Bronchial epithelial cell (primary cell): Measurements from ENCODE around the gene USP48. TPM values are rescaled to one million over a fixed set of nuclear protein-coding genes. Genes with fewer than 3 reads are reported as not detected.

Experiments
- DNase-seq: peaks from one replicate; pipeline ENCODE4 v3.0.0-alpha.2; 2010; ENCODE audit warnings: low read depth
- FAIRE-seq: peaks from 2 replicates; lab custom pipeline; 2011; peaks lifted over from hg19 to GRCh38; lab: Jason Lieb, UNC
- H3K27me3 ChIP-seq: 2 replicates; pipeline ENCODE4 v1.5.1; 2011; ENCODE audit warnings: low read length; ENCODE audit not compliant: control insufficient read depth, insufficient read depth
- H3K36me3 ChIP-seq: 2 replicates; pipeline ENCODE4 v1.5.1; 2011; ENCODE audit warnings: low read length; ENCODE audit not compliant: control insufficient read depth, insufficient read depth
- H3K4me3 ChIP-seq: 2 replicates; pipeline ENCODE4 v1.5.1; 2011; ENCODE audit warnings: mild to moderate bottlenecking, low read depth, low read length, control low read depth
- total RNA-seq: library from RNA; depleted of rRNA; stranded (reverse); fragments of >200 nt; gene quantifications from 2 replicates; pipeline ENCODE4 v1.2.1, GENCODE V29; 2014
- TF ChIP-seq, protein P1 (sequence below): IDR thresholded peaks from 2 replicates; pipeline ENCODE4 v1.5.1; 2011; ENCODE audit warnings: mild to moderate bottlenecking, moderate library complexity, low read length, control low read depth, inconsistent platforms; ENCODE audit not compliant: insufficient read depth, severe bottlenecking

The USP48 gene
- total RNA-seq, 1 donor from 2014 or later: 23.4 TPM

DNA sequence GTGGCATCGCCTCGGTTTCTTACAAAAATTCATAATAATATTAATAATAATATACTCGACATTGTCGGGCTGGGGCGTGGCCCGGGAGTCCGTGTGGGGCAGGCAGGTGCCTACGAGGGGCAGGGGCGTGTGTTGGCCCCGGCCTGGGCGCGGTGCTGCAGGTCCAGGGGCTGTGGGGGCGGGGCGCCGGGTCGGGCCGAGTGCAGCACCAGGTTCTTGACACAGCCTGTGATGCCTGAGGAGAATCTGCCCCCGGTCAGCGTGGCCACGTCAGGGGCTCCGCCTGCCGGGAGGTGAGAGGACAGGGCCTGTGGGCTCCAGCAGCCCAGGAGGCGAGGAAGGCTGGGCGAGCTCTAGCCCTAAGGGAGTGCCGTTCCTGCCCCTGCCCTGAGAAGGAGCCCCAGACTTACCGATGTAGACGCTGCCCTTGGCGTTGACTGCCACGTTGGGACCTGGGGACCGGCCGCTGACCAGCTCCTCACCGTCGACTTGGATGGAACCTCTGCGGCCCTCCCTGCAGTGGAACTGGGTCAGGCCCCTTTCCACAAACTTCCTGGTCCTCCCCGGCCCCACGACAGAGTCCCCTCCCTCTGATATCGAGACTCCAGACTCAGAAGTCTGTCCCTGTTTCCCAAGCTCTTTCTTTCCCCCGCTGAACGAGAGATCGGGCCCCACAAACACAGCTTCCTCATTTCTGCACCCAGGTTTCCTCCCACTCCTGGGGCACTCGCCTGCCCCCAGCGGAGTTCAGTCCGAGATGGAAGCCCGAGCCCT lies 40.4 kb upstream of the USP48 start:
- peaks cover 24% of the 10 kb centered on the region for H3K36me3 ChIP-seq
- no peak for DNase-seq
- FAIRE-seq: no peak
- no peak overlapping the region for H3K4me3 ChIP-seq
- H3K27me3 ChIP-seq: no peaks in the 10 kb centered on the region
- TF ChIP-seq, protein P1, sequence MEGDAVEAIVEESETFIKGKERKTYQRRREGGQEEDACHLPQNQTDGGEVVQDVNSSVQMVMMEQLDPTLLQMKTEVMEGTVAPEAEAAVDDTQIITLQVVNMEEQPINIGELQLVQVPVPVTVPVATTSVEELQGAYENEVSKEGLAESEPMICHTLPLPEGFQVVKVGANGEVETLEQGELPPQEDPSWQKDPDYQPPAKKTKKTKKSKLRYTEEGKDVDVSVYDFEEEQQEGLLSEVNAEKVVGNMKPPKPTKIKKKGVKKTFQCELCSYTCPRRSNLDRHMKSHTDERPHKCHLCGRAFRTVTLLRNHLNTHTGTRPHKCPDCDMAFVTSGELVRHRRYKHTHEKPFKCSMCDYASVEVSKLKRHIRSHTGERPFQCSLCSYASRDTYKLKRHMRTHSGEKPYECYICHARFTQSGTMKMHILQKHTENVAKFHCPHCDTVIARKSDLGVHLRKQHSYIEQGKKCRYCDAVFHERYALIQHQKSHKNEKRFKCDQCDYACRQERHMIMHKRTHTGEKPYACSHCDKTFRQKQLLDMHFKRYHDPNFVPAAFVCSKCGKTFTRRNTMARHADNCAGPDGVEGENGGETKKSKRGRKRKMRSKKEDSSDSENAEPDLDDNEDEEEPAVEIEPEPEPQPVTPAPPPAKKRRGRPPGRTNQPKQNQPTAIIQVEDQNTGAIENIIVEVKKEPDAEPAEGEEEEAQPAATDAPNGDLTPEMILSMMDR: no peak

DNA sequence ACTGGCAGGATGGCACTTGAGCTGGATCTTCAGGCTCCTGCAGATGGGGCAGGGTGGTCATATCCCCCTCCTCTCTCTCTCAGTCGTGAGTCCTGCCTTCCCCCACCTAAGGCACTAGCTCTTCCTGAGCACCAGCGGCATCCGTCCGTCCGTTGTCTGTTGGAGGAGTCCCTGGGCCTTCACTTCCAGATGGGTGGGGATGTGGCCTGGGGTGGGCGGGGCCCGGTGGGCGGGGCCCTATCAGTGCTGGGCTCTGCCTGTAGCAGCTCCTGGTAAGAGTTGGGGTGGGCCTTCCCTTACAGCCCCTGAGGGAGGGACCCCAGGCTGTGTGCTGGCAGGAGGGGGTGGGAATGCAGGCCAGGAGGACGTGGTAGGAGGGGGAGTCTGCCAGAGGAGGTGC lies 39.4 kb upstream of the USP48 start:
- DNase-seq: no peak
- no peak for FAIRE-seq
- TF ChIP-seq, protein P1: no peak
- H3K27me3 ChIP-seq: no peaks in the 10 kb centered on the region
- H3K36me3 ChIP-seq: peaks cover 15% of the 10 kb centered on the region
- no peak overlapping the region for H3K4me3 ChIP-seq

DNA sequence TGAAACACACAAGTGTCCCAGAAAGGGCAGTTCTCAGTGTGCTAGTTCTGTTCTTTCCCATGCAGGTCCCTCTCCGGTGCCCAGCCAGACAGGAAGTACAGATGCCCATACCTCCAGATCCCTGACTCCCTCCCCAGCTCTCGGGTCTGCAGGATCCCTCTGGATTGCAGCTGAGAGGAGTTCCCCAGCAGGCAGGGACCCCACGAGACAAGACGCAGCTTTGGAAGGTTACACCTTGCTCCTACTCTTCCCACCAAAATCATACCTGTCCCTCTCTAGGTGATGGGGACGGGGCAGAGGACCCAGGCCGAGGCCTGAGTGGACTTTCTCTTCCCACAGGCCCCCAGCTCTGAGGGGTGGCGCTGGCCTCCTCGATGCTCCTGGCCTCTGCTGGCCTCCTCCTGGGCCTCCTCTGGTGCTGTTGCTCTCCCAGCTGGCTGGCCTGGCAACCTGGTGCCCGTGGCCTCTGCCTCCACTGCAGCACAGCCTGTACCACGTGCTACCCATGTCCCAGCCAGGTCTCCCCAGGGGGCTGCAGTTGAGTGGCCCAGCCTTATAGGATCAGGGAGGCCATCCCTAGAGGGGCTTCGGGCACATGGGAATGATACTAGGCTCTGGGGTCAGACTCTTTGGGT lies 38.6 kb upstream of the USP48 start:
- H3K4me3 ChIP-seq: no peak overlapping the region
- no peaks in the 10 kb centered on the region for H3K27me3 ChIP-seq
- peaks cover 14% of the 10 kb centered on the region for H3K36me3 ChIP-seq
- no peak for DNase-seq
- TF ChIP-seq, protein P1: no peak
- FAIRE-seq: no peak

DNA sequence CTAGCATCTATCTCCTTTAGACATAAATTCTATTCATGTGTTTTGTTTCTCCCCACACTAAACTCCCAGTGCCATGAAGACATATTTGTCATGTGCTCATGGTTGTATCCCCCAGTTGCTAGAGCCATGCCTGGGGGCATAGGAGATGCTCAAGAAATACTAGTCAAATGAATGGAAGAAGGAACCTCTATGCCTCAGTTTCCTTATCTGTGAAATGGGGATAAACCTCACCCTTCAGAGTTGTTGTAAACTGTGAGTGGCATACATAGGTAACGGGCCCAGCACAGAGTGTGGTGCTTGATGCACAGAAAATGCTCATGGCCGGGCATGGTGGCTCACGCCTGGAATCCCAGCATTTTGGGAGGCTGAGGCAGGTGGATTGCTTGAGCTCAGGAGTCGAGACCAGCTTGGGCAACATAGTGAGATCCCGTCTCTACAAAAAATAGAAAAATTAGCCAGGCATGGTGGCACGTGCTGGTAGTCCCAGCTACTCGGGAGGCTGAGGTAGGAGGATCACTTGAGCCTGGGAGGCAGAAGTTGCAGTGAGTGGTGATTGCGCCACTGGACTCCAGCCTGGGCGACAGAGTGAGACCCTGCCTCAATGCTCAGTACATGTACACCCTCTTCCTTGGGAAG lies 37.8 kb upstream of the USP48 start:
- peaks cover 12% of the 10 kb centered on the region for H3K36me3 ChIP-seq
- no peaks in the 10 kb centered on the region for H3K27me3 ChIP-seq
- no peak for FAIRE-seq
- TF ChIP-seq, protein P1: no peak
- no peak overlapping the region for H3K4me3 ChIP-seq
- no peak for DNase-seq

DNA sequence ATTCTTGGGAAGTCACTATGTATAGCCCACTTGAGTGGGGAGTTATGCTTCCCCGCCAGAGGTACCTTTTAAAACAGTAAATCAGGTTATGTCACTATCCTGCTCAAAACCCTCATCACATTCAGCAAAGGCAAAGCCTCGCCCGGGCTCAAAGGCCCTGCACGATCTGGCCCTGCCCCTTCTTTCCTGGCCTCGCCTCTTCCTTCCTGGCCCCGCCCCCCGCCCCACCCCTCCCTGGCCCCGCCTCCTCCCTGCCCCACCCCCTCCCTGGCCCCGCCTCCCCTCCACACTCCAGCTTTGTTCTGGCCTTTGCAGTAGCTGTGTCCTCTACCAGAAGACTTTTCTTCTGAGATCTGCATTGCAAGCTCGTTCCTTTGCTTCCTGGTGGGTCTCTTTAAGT lies 35.7 kb upstream of the USP48 start:
- FAIRE-seq (no peak), DNase-seq (peak; percentile 3)
- Histone ChIP-seq H3K27me3 (no peaks in the 10 kb centered on the region), H3K36me3 (peaks cover 5% of the 10 kb centered on the region), H3K4me3 (no peak overlapping the region)
- TF ChIP-seq, protein P1: no peak
